Prostate gland (tissue), 2 donors: ENCODE measurements around the gene SEPTIN1. TPM values are rescaled to one million over a fixed set of nuclear protein-coding genes. Genes with fewer than 3 reads are reported as not detected.

Experiments used
- DNase-seq: peaks from one replicate; pipeline ENCODE4 v3.0.0-alpha.2; 2019; ENCODE audit warnings: low spot score
- H3K27ac ChIP-seq, 2 donors: fragments of 200-600 bp; sonication (generic); 2 replicates each; pipeline ENCODE4 v1.5.1; 2017 to 2019
- H3K27me3 ChIP-seq: fragments of 200-600 bp; sonication (generic); replicated peaks from 2 replicates; pipeline ENCODE4 v1.5.1; 2019; ENCODE audit not compliant: insufficient read depth
- H3K36me3 ChIP-seq, 2 donors: fragments of 200-600 bp; sonication (generic); 1 replicate in 1 of 2; 2 replicates in 1 of 2; pipeline versions ENCODE4 v1.5.1 to v1.8.1; 2017 to 2019
- H3K4me1 ChIP-seq: fragments of 200-600 bp; sonication (generic); replicated peaks from 2 replicates; pipeline ENCODE4 v1.5.1; 2019
- H3K4me3 ChIP-seq, 2 donors: fragments of 200-600 bp; sonication (generic); 2 replicates each; pipeline ENCODE4 v1.5.1; 2017 to 2019
- H3K9me3 ChIP-seq: fragments of 200-600 bp; sonication (generic); 2 replicates; pipeline ENCODE4 v1.5.1; 2017
- POLR2A ChIP-seq: fragments of 450-650 bp; IDR thresholded peaks from one replicate; pipeline ENCODE4 v1.6.1; 2016; ENCODE audit warnings: antibody characterized with exemption, mild to moderate bottlenecking
- POLR2AphosphoS5 ChIP-seq: sonication (generic); formaldehyde crosslinking; IDR thresholded peaks from one replicate; pipeline ENCODE4 v1.6.1; 2017; ENCODE audit warnings: antibody characterized with exemption
- WGBS: methylation state at CpG from one replicate; pipeline ENCODE4 v1.1.5; 2018; 5-methylcytosine and 5-hydroxymethylcytosine counted together
- intact Hi-C: fragments of 100-400 bp; cut with DNase I; formaldehyde crosslinking; loops from one replicate; pipeline ENCODE4 v1.14.2; 2022
- total RNA-seq, 2 donors: library from RNA; depleted of rRNA; stranded (reverse); fragments of >200 nt; gene quantifications; one replicate each; pipeline ENCODE4 v1.1.0, GENCODE V29; 2016
- TF ChIP-seq, protein P1 (sequence below), 4 experiments: fragments of 200-600 bp in 2 of 4; fragments of 450-650 bp in 2 of 4; sonication (generic) in 2 of 4; IDR thresholded peaks; 1 replicate in 3 of 4; 2 replicates in 1 of 4; pipeline ENCODE4 v1.5.1; 2016 to 2019; ENCODE audit warnings: antibody characterized with exemption in 4 of 4, mild to moderate bottlenecking in 2 of 4, moderate library complexity in 2 of 4

Gene SEPTIN1
- total RNA-seq, 2 donors from 2014 or later = 3.0 to 4.2 TPM

- Histone ChIP-seq H3K27me3 (no peaks in the 10 kb centered on the region), H3K9me3 (no peaks in the 10 kb centered on the region), H3K4me1 (peaks cover 3% of the 10 kb centered on the region), H3K27ac (peak overlapping the region; percentile 98 to 100), H3K4me3 (peak overlapping the region; percentile 56 to 62), H3K36me3 (no peaks in the 10 kb centered on the region)
- intact Hi-C loops = loop anchor here (2.0 to 10.0 kb wide), 2 partner anchors 16 to 284 kb away; partner anchors contain the start of genes TBX6, YPEL3 and ZNF48
- TF ChIP-seq POLR2A = peak; percentile 90
- TF ChIP-seq POLR2AphosphoS5 = peak; percentile 90
- TF ChIP-seq, protein P1, sequence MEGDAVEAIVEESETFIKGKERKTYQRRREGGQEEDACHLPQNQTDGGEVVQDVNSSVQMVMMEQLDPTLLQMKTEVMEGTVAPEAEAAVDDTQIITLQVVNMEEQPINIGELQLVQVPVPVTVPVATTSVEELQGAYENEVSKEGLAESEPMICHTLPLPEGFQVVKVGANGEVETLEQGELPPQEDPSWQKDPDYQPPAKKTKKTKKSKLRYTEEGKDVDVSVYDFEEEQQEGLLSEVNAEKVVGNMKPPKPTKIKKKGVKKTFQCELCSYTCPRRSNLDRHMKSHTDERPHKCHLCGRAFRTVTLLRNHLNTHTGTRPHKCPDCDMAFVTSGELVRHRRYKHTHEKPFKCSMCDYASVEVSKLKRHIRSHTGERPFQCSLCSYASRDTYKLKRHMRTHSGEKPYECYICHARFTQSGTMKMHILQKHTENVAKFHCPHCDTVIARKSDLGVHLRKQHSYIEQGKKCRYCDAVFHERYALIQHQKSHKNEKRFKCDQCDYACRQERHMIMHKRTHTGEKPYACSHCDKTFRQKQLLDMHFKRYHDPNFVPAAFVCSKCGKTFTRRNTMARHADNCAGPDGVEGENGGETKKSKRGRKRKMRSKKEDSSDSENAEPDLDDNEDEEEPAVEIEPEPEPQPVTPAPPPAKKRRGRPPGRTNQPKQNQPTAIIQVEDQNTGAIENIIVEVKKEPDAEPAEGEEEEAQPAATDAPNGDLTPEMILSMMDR (IDR thresholded peaks at IDR 0.05) = peak in 2 of 4 experiments; percentile 24 to 32
- under 1% methylated on average over 65 of the region's 67 CpGs for WGBS
- peak; percentile 99 for DNase-seq
These were observed 3.9 kb downstream of the SEPTIN1 start for GRCh38 chr16:30378236-30379157.

DNA sequence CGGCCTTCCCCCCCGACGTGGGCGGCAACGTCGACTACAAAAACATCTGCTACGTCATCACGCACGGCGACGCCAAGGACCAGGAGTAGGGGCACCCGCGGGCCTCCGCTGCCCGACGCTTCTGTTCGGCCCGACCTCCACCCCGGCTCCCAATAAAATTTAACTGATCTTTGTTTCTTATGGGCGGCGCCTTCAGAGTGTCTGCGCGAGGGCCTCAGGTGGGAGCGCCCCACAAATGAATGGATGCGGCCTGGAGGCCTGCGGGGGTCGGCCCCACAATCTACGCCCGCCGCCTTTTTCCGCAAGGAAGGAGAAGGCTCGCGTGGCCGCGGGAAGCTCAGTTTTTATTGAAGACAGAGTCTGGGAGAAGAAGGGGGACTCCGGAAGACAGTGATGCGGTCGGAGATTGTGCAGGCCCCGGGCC, 4.5 kb downstream of the SEPTIN1 start:
- peak overlapping the region; percentile 56 to 62 for H3K4me3 ChIP-seq
- peaks cover 3% of the 10 kb centered on the region for H3K4me1 ChIP-seq
- TF ChIP-seq POLR2A (peak; percentile 38), POLR2AphosphoS5 (peak; percentile 67)
- TF ChIP-seq, protein P1 (IDR thresholded peaks at IDR 0.05) = no peak
- H3K9me3 ChIP-seq = no peaks in the 10 kb centered on the region
- intact Hi-C loops = loop anchor here (2.0 to 10.0 kb wide), 2 partner anchors 17 to 283 kb away; partner anchors contain the start of genes TBX6, YPEL3 and ZNF48
- peak; percentile 91 for DNase-seq
- peak overlapping the region; percentile 98 to 100 for H3K27ac ChIP-seq
- no peaks in the 10 kb centered on the region for H3K27me3 ChIP-seq
- H3K36me3 ChIP-seq = no peaks in the 10 kb centered on the region
- under 1% methylated on average over 33 of the region's 39 CpGs for WGBS

GRCh38 chr16:30377050-30377811, 5.1 kb downstream of the SEPTIN1 start:
- WGBS = 30% methylated on average over 28 of the region's 29 CpGs
- DNase-seq = no peak
- Histone ChIP-seq H3K27me3 (no peaks in the 10 kb centered on the region), H3K27ac (peak overlapping the region; percentile 98 to 100), H3K36me3 (no peaks in the 10 kb centered on the region), H3K9me3 (no peaks in the 10 kb centered on the region), H3K4me3 (peak overlapping the region; percentile 56 to 62), H3K4me1 (peaks cover 3% of the 10 kb centered on the region)
- intact Hi-C loops = loop anchor here (10.0 kb wide), 1 partner anchor 282 kb away; the partner anchor contains the start of genes TBX6 and YPEL3
- TF ChIP-seq POLR2A (no peak), POLR2AphosphoS5 (no peak)
- TF ChIP-seq, protein P1 (IDR thresholded peaks at IDR 0.05) = no peak

GRCh38 chr16:30376461-30376902, 5.9 kb downstream of the SEPTIN1 start:
- 95% methylated on average over 8 of the region's 8 CpGs for WGBS
- Histone ChIP-seq H3K27ac (peak overlapping the region in 1 of 2 donors; percentile 98), H3K9me3 (no peaks in the 10 kb centered on the region), H3K4me1 (peaks cover 3% of the 10 kb centered on the region), H3K4me3 (no peak overlapping the region), H3K27me3 (no peaks in the 10 kb centered on the region), H3K36me3 (no peaks in the 10 kb centered on the region)
- TF ChIP-seq POLR2A (no peak), POLR2AphosphoS5 (no peak)
- TF ChIP-seq, protein P1 (IDR thresholded peaks at IDR 0.05) = no peak
- intact Hi-C loops = loop anchor here (10.0 kb wide), 1 partner anchor 282 kb away; the partner anchor contains the start of genes TBX6 and YPEL3
- DNase-seq = no peak
